HL-60 (cell line): Measurements from ENCODE around the gene VSTM2B.

Source experiments
- CTCF ChIP-seq: IDR thresholded peaks from one replicate; pipeline ENCODE4 v1.5.1; 2011; ENCODE audit warnings: low read length, control low read depth, inconsistent platforms; ENCODE audit not compliant: insufficient read depth
- POLR2AphosphoS5 ChIP-seq: IDR thresholded peaks from 2 replicates; pipeline ENCODE4 v1.6.1; 2012; ENCODE audit warnings: low read depth
- REST ChIP-seq: IDR thresholded peaks from 2 replicates; pipeline ENCODE4 v1.6.1; 2012; ENCODE audit warnings: low read depth; ENCODE audit not compliant: insufficient replicate concordance
- SPI1 ChIP-seq: IDR thresholded peaks from 2 replicates; pipeline ENCODE4 v1.6.1; 2012; ENCODE audit warnings: low read depth, mild to moderate bottlenecking, borderline replicate concordance

- no peak for TF ChIP-seq CTCF
- TF ChIP-seq POLR2AphosphoS5: no peak
- TF ChIP-seq REST: no peak
- no peak for TF ChIP-seq SPI1
These were observed 48.7 kb downstream of the VSTM2B start for GRCh38 chr19:29574510-29574909.
